NCI-H2107 (cell line): Measurements from ENCODE around the gene GRK6.

Source experiments
- DNase-seq: peaks from one replicate; lab custom pipeline; 2025; lab: John Stamatoyannopoulos, UW

The GRK6 gene

GRCh38 chr5:177426566-177427210 lies at the start of gene GRK6:
TSS of gene GRK6 (plus strand) at chr5:177426676. CDS start at chr5:177426846, 170 bp downstream.
- no peak for DNase-seq

- DNase-seq = no peak
Observed at GRCh38 chr5:177377851-177378776, 48.4 kb upstream of the GRK6 start.

- no peak for DNase-seq
Observed at GRCh38 chr5:177378884-177379883, 47.3 kb upstream of the GRK6 start.

- DNase-seq = no peak
Observed at GRCh38 chr5:177380805-177381126, 45.7 kb upstream of the GRK6 start.

GRCh38 chr5:177382423-177383029 lies 44.0 kb upstream of the GRK6 start:
- DNase-seq = no peak

- no peak for DNase-seq
Observed at GRCh38 chr5:177383181-177383580, 43.3 kb upstream of the GRK6 start.

GRCh38 chr5:177384134-177384533 lies 42.3 kb upstream of the GRK6 start, which contains the start of gene SLC34A1:
TSS of gene SLC34A1 (plus strand) at chr5:177384434. CDS start at chr5:177385742, 1,308 bp downstream.
- no peak for DNase-seq

- DNase-seq = no peak
Observed at GRCh38 chr5:177385720-177386119, 40.8 kb upstream of the GRK6 start.

- DNase-seq = no peak
Observed at GRCh38 chr5:177386542-177386941, 39.9 kb upstream of the GRK6 start.

GRCh38 chr5:177387405-177387804 lies 39.1 kb upstream of the GRK6 start:
- no peak for DNase-seq

GRCh38 chr5:177388521-177389052 lies 37.9 kb upstream of the GRK6 start:
- DNase-seq = no peak

- no peak for DNase-seq
Observed at GRCh38 chr5:177389241-177390169, 37.0 kb upstream of the GRK6 start.

GRCh38 chr5:177390363-177391300 lies 35.8 kb upstream of the GRK6 start:
- peak; percentile 57 for DNase-seq

GRCh38 chr5:177392765-177393164 lies 33.7 kb upstream of the GRK6 start:
- no peak for DNase-seq

GRCh38 chr5:177393206-177393765 lies 33.2 kb upstream of the GRK6 start:
- no peak for DNase-seq

GRCh38 chr5:177393990-177394389 lies 32.5 kb upstream of the GRK6 start:
- DNase-seq = no peak

- no peak for DNase-seq
Observed at GRCh38 chr5:177396078-177396477, 30.4 kb upstream of the GRK6 start.

GRCh38 chr5:177396807-177397206 lies 29.7 kb upstream of the GRK6 start:
- DNase-seq = no peak
